GM21619 (cell line): ENCODE measurements around the gene MAP6.

Experiments used
- ATAC-seq: cut with Tn5 transposase; IDR thresholded peaks from one replicate; pipeline ENCODE4 v1.9.1; 2021; ENCODE audit not compliant: unreplicated experiment

Gene MAP6

DNA sequence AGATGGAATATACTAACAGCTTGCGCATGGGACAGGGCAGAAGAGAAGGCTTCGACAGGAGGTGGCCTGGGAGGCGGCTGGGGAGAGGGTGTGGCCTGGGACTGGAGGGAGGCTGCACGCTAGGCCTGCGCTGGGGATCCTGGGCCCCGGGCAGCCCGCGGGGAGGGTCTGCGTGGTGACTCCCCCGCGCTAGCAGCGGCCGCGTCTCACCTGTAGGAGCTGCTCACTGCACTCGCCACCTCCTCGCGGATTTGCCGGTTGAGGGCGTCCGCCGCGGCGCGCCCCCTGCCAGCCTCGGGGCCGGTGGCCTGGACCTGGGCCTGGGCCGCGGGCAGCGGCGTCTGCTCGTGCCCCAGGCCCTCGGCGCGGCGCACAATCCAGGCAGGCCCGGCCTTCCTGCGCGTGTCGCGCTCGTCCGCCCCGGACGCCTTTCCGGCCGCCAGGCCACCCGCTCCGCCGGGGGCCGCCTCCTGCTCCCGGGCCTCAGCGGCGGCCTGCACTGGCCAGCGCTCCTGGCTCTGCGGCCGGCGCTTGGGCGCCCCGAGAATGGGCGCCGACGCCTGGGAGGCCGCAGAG lies 1.5 kb downstream of the MAP6 start:
- ATAC-seq, result no peak

DNA sequence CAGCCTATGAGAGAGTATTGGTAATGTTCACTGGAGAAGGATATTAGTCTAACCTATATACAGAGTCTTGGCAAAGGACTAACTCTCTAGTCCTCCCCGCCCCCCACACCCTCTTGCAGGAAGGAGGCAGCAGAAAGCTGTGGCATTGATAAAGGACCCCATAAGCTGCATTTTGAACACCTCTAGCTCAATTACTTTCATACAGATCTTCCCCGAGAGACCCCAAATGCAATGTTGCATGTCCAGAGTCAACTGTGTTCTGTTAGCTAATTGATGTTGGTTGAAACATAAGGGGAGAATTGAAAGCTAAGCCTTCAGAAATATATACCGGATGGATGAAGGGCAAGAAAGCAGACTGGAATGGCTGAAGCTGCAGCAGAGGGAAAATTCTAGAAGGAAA lies 2.8 kb downstream of the MAP6 start:
- ATAC-seq, result no peak

DNA sequence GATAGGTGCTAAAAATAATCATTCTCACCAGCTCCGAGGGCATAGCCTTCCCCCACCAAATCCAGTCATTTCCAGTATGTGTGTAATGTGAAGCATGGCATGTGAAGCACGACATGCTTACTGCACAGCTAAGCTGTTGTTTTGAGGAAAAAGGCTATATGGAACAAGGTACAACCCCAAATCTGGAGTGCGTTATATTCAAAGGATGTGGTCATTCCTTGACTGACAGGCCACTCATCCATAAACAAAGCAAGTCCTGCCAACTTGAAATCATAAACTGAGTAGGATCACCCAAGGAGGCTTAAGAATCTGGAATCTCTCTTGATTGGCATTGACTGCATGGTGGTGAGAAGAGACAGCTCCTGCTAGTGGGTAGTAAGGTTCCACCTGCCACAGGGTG lies 3.7 kb downstream of the MAP6 start:
- ATAC-seq, result no peak

DNA sequence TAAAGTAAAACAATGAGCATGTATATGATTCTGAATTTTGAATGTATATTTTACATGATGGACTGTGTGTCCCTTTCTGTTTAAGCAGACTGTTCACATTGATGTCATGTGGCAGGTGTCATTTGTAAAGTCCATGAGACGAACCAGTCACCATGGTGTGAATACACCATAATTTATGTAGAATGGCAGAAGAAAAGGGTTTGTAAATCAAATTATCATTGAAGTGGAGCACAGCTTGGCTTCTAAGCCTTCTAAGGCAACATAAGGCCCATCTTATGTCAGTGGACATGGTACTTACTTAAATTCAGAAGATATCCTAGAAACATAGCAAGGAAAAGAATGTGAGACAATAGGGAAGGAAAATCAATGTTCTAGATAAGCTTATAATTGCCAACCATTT lies 4.4 kb downstream of the MAP6 start:
- ATAC-seq, result no peak

DNA sequence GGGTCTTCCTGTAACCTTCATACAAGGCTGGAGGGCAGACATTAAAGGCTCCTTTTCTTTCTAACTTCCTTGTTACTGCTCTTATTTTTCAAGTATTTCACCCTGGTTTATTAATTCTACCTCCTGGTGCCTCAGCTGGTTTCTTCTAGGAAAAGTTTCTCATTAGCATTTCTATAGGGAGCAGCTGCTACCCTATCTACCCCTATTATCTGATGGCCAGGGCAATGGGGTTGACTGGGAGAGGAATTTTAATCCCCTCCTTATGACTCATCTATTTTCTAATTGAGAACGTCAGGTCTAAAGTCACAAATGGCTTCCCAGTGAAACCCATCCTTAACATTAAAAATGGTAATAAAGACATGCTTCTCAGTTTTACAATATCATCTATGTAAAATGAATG lies 5.0 kb downstream of the MAP6 start:
- ATAC-seq, result no peak

DNA sequence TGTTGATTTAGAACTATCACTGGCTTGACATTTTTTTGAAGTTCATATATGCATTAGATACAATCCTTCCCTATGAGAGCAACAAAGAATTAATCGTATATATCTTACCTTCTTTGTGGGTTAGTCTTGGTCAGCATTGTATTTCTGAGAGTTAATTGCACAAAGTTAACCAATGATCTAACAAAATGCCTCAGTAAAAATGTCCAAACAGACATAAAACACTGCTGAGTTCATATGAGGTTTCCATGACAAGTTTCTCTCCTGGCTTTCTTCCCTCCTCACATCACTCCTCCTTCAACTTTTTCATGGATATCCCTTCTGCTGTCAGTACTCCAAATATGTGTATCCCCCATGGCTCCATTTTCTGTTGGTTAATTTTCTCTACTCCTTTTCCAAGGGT lies 9.0 kb downstream of the MAP6 start:
- ATAC-seq, result no peak

DNA sequence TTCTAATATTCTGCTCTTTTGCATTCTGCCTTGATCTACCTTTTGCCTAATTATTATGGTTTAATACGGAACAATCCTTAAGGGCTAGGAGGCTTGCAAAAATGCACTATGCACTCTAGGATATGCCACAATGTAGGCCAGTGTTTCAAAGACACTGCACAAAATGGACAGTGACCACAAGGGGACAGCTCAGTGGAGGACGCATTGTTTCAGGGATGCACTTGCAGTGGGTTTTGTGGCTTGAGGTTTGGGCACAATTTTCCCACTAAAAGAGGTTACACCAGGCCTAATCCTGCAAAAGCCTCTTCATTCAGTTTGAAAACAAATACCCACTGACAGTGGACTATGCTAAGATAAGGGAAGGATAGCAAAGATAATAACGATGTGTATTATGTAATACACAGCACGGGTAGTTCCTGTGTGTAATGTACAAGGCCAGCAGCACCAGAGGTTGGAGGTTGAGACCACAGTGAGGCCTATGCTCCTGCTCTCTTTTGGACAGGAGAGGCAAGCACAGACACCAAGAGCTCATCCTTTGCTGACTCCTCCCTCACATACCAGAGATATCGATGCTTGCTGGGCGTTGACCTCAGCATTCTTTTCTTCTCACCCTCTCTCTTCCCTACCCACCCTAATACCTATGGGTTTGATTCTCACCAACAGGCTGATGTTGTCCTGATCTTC lies 12.7 kb downstream of the MAP6 start:
- no peak for ATAC-seq

DNA sequence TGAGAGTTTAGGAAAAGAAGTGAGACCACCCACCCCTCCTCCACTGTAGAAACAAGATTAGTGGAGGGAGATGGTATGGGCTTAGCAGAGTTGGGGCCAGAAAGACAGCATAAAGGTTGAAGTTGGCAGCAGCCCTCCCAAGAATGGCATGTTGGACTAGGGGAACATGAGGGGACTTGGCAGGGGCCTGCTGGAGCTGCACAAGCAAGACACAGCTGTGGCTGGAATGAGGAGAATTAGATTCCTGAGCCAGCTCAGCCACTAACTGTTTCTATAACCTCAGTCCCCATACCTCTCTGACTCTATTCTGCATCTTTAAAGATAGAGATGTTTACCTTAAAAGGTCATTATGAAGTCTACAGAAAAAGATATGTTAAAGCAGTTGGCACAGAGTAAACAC lies 13.2 kb downstream of the MAP6 start:
- no peak for ATAC-seq

DNA sequence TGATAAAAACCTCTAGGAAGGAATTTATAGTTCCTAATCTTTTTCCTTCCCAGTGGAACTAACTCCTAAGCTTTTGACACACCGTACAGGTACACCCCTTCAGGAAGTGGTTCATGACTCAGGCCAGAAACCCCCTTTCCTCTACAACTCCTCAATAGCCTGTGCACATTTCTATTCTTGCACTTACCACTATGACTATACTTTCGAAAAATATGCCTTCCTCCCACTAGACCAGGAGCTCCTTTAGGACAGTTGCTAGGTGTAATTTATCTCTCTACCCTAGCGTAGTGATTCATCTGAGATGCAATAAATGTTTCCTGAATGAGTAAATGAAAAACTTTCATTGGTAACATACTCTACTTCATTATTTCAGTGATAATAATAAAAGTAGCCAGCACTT lies 14.5 kb downstream of the MAP6 start:
- ATAC-seq, result peak; percentile 76

DNA sequence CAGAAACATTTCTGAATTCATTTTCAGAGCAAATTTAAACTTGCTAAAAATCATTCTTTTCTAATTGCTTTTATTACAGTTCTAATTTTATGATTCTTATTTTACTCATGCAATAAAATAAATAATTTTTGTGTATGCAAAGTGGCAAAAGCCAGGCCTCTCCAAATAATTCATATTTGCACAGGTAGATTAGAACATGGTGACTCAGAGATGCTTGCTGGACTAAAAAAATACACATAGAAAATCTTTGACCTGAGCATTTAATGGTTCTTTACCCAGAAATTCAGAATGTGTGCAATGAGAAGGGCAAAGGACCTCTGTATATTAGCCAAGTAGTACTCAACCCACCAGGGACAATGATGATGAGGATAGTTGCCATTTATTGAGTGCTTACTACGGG lies 15.3 kb downstream of the MAP6 start:
- no peak for ATAC-seq

DNA sequence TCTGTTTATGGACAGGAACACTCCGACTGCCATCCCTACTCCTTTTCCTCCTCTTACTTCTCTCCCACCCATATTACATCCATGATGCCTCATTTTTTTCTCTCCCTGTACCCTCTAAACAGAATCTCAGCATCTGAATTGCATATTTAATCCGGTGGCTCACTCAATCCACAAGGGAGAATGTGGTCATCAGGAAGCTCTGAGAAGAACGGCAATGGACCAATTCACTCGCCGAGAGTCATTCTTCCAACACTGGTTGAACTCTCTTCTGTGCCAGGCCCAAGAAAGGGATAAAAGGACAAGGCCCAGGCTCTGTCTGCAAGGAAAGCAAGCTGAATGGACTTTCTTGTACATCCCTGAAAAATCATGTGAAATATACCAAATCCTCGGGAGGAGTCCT lies 15.9 kb downstream of the MAP6 start:
- no peak for ATAC-seq

DNA sequence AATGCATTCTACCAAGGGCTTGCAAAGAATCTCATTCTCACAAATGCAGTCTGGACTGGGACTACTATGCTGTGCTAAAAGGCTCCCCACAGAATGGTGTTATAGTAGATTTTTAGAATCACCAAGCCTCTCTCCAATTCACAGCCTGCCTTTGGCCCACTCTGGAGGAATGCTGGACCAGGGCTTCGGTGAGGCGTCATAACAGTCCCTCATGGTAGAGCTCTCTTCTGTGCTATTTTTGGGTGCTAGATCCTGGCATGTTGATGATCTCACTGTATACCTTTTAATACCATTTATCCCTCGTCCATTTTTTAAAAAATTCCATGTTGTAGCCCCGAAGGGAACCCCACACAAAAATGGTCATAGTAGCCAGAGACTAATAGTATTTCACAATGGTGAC lies 17.6 kb downstream of the MAP6 start:
- no peak for ATAC-seq

DNA sequence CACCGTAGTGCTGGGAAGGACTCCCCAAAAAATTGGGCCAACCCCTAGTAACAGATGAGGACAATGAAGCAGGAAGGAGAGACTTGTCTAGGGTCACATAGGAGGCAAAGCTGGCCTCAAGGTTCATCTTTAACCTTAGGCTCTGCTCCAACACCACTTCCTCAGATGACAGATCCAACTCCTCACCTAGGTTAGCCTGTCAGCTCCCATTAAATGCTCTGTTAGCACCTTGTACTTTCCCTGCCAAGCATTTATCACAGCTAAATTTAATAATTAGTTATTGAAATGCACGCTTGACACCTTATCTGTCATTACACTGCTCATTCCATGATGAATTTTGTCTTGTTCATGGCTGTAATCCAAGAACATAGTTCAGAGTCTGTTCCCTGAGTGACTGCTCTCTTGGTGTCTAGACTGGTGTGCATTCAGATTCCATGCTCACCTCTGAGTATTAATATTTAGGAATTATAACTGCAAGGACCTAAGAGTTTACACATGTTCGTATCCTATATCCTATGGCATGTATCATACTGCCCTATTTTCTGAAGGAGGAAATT lies 18.6 kb downstream of the MAP6 start:
- ATAC-seq, result no peak

DNA sequence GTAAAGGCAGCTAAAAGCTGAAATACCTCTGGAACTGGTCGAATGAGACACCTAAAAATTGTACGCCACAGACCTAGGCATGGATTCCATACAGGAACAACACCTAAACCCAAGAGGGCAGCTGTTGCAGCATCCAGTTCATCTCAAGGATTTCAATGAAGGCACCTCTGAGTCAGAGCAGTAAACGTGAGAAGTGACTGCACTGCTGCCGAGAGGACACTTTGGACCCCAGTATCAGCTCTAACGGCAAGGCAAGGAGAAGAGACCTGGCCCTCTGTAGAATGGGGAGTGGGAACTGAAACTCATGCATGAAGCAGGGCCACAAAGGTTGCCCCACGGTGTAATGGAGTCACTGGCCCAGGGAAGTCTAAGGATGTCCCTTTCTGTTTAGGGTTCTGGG lies 23.9 kb downstream of the MAP6 start:
- no peak for ATAC-seq

DNA sequence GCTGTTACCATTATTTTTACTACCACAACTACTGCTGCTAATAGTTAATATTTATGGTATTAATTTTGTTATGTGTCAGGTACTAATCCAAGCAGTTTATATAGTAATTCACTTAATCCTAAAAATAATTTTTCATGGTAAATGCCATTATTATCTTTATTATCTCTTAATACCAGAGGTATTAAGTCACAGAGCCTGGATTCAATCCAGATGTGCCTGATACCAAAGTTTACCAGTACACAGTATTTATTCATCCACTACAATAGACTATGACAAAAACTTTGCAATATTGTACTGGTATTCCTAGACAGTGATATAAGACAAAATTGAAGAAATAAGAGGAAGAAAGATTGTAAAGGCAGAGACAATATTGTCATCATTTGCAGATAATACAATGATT lies 24.5 kb downstream of the MAP6 start:
- no peak for ATAC-seq

DNA sequence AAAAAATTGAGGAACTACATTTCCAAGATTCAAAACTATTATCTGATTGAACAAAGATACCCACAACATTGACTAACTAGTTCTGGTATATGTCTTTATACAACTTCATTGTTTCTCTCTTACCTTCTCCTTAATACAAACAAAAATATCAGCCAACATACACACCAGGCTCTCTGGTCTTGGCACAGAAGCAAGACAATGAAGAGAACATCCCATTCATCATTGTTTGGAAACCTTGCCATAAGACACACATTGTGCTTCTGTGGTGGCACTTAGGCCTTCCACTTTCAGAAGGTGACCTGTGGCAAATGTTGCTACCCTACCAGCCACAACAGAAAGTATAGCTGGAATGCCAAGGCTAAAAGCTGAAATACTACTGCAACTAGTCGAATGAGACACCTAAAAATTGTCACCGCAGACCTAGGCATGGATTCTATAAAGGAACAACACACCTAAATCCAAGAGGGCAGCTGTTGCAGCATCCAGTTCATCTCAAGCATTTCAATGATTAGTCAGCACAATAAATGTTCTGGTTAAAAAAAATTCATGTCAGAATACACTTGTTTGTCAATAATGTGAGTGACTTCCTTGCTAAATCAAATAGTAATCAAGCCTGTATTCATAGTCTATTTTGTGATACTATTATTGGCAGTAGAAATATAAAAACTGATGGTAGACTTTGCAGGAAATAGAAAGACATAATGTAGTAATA lies 26.3 kb downstream of the MAP6 start:
- no peak for ATAC-seq

DNA sequence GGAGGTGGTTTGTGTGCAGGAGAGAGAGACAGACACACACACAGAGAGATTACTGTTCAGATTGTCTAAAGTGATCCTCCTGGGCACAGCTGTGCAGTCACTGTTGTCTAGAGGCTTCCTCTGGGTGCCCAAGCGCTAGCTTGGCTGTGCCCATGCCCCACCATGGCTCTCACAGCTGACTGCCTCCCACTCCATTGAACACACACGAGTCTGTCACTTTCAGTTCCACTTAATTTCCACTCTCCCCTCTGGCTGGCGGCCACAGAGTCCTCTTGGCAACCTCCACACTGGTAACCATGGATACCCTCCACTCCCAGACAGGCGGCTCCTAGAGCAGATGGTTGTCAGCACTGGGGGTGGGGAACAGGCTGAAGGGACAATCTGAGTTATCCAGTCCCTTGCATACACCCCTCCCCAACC lies 29.1 kb downstream of the MAP6 start:
- no peak for ATAC-seq

DNA sequence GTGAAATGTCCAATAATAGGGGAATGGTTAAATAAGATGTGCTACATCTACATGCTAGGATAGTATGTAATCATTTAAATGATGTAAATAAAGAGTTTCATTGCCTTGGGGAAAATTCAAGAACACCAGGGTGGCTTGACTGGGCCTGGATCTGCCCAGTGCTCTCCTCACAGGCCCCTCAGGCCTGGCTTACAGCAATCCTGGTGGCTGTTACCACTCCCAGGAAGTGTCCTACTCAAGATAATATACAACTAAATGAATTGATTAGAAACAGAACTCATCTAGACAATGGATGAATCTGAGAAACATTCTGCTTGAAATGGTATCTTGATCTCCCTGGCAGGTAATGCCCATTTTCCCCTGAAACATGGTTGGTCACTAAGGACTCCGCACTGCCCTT lies 30.8 kb downstream of the MAP6 start:
- ATAC-seq, result no peak

DNA sequence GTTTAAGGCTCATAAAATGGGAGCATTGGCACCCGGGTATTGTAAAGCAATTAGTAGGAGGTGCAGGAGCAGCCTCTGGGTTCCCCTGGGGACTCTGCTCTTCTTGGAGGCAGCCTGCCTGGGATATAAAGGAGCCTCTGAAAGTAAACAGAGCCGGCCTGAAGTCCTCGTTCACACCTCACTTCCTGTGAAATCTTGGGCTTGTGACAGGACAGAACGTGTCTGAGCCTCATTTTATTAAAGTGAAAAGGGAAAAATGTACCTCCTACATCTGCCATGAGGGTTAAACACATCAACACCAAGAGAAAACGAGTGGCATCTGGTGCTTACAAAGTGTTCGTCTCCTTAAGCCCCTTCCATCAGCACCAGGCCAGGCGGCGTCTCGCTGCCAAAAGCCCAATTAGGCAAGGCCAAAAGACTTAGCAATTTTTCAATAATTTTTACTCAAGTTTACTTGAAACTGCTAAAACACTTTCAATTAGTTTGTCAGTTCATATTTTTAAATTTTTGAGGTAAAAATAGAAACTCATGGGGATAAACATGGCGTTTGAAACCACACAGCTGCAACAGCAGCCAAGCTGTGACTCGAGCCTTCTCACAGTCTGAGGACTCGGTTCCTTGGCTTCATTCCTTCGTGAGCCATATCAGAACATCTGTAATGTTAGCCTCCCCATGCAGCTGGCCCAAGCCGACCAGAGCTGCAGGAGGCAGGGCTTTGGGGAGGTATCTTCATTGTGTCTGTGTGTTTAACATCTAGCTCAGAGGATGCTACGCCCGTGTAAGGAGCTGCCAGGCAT lies 33.6 kb downstream of the MAP6 start:
- ATAC-seq, result no peak

DNA sequence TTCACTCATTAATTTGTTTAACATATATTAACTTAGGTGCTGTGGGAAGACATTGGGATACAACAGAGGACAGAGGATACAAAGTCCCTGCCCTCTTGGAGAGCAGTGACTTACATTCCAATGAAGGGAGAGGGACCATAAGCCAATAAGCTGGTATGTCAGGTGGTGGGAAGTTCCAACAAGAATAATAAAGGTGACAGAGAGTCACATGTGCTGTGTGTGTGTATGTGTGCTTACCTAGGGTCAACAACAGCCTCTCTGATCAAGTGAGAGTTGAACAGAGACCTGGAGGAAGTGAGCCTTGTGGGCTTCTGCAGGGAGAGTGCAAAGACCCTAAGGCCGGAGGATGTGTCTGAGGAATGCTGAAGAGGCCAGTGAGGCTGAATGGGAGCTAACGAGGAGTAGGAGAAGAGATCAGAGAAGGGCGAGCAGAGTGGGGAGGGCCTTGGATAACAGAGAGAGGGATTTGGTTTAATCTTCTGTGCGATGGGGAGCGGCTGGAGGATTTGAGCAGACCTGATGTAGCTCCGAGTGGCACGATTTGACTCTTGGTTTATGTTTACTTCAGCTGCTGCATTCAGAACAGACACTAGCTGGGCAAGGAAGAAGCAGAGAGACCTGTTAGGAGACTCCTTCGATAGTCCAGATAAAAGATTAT lies 35.3 kb downstream of the MAP6 start:
- no peak for ATAC-seq

DNA sequence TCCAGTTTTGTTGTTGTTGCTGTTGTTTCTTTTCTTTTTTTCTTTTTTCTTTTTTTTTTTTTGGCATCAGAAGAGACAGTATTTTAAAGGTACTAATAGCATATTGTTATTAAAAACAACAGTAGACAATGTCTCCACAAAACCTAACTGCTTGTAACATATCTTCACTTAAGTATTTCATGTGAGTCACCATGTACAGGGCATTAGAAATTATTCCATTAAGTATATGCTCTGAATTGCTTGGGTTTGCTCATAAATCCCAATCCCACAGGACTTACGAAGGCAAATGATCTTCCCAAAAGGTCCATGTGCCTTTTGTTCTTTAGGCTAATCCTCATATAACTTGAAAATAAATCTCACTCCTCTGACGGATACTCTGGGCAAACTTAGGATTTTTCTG lies 35.9 kb downstream of the MAP6 start:
- no peak for ATAC-seq
